ENCODE data around the gene HNRNPA3. TPM values are rescaled to one million over a fixed set of nuclear protein-coding genes. Genes with fewer than 3 reads are reported as not detected.

The HNRNPA3 gene
- polyA plus RNA-seq, 1 of the 3 experiments (the other 2 are of a cell fraction) = 102 TPM

DNA sequence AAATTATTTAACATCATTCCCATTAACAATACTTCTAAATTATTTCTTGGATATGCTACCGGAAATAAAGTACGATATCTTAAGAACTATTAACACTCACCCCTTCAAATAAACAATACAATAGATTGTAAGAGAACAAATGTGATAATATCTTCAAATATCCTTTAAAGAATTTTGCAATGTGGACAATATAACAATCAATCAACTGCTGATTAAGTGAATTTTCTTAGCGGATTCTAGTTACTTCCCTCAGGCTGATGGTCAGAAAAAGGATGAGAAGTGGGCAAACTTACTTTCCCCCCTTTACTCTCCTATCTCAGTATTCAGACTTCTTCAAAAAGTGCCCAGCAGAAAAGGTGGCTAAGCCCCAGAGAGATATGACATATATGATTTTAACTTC is 41.1 kb downstream of the HNRNPA3 start:
- ChIA-PET CTCF (interaction anchor here (1.1 to 8.9 kb wide), 3 partner anchors 9 to 214 kb away, joined by 3 to 67 read pairs (median 3); partner anchors contain the start of gene NFE2L2), POLR2A (interaction anchor here (1.4 kb wide), 1 partner anchor 10 kb away, joined by 3 read pairs; no protein-coding TSS in a partner anchor)
- no peak overlapping the region for H2AFZ ChIP-seq (ENCODE audit: low read depth)
- no peak overlapping the region for H3K4me2 ChIP-seq
- peaks cover 100% of the 10 kb centered on the region for H3K79me2 ChIP-seq (ENCODE audit: insufficient read depth)
- H3K9me2 ChIP-seq = no peaks in the 10 kb centered on the region
- peaks cover 4% of the 10 kb centered on the region; the same call in 1 of the 2 replicates for H3K9me3 ChIP-seq
- no peak overlapping the region for H3K27ac ChIP-seq (ENCODE audit: low read depth in 2 of 2, low read length in 1 of 2)
- no peaks in the 10 kb centered on the region for H3K27me3 ChIP-seq (ENCODE audit: insufficient read depth)
- TF ChIP-seq CHD2 (IDR thresholded peaks at IDR 0.05; ENCODE audit: low read length, partially characterized antibody) (no peak), FOXJ3 (CRISPR knock-in tag; IDR thresholded peaks at IDR 0.05) (no peak), EZH2phosphoT487 (IDR thresholded peaks at IDR 0.05; ENCODE audit: borderline replicate concordance, low read depth) (no peak), POLR2AphosphoS5 (IDR thresholded peaks at IDR 0.05; ENCODE audit: low read depth, low read length) (no peak), MEF2A (IDR thresholded peaks at IDR 0.05; ENCODE audit: borderline replicate concordance, low read depth) (no peak), RXRA (IDR thresholded peaks at IDR 0.05; ENCODE audit: borderline replicate concordance, low read depth) (no peak), GABPA (IDR thresholded peaks at IDR 0.05; ENCODE audit: low read depth) (no peak), YY1 (IDR thresholded peaks at IDR 0.05; ENCODE audit: low read depth) (no peak), NFIC (IDR thresholded peaks at IDR 0.05; ENCODE audit: borderline replicate concordance) (no peak), RCOR1 (IDR thresholded peaks at IDR 0.05; ENCODE audit: low read length) (no peak), EP300 (IDR thresholded peaks at IDR 0.05; ENCODE audit: borderline replicate concordance in 1 of 2, low read depth in 1 of 2, low read length in 1 of 2) (no peak)
- TF ChIP-seq, protein P1, sequence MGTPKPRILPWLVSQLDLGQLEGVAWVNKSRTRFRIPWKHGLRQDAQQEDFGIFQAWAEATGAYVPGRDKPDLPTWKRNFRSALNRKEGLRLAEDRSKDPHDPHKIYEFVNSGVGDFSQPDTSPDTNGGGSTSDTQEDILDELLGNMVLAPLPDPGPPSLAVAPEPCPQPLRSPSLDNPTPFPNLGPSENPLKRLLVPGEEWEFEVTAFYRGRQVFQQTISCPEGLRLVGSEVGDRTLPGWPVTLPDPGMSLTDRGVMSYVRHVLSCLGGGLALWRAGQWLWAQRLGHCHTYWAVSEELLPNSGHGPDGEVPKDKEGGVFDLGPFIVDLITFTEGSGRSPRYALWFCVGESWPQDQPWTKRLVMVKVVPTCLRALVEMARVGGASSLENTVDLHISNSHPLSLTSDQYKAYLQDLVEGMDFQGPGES (IDR thresholded peaks at IDR 0.05; ENCODE audit: low read depth, low read length) = no peak
- TF ChIP-seq, protein P2, sequence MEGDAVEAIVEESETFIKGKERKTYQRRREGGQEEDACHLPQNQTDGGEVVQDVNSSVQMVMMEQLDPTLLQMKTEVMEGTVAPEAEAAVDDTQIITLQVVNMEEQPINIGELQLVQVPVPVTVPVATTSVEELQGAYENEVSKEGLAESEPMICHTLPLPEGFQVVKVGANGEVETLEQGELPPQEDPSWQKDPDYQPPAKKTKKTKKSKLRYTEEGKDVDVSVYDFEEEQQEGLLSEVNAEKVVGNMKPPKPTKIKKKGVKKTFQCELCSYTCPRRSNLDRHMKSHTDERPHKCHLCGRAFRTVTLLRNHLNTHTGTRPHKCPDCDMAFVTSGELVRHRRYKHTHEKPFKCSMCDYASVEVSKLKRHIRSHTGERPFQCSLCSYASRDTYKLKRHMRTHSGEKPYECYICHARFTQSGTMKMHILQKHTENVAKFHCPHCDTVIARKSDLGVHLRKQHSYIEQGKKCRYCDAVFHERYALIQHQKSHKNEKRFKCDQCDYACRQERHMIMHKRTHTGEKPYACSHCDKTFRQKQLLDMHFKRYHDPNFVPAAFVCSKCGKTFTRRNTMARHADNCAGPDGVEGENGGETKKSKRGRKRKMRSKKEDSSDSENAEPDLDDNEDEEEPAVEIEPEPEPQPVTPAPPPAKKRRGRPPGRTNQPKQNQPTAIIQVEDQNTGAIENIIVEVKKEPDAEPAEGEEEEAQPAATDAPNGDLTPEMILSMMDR (IDR thresholded peaks at IDR 0.05) = no peak
- TF ChIP-seq, protein P3, sequence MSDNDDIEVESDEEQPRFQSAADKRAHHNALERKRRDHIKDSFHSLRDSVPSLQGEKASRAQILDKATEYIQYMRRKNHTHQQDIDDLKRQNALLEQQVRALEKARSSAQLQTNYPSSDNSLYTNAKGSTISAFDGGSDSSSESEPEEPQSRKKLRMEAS (IDR thresholded peaks at IDR 0.05; ENCODE audit: low read depth) = no peak
- peaks cover 3% of the 10 kb centered on the region for H3F3A ChIP-seq (replicated peaks; ENCODE audit: insufficient read depth)
- WGBS (ENCODE audit: low lambda C conversion rate) = 86% methylated on average over 3 of the region's 3 CpGs
- peaks cover 96% of the 10 kb centered on the region for H4K20me1 ChIP-seq (ENCODE audit: insufficient read depth)
- no peak for DNase-seq
- H3K4me1 ChIP-seq (ENCODE audit: control insufficient read depth in 1 of 2, insufficient read depth in 2 of 2, low read depth in 1 of 2, low read length in 1 of 2) = peaks cover 6 to 24% of the 10 kb centered on the region in 2 experiments; a peak in 2 of 4 replicates
- H3K36me3 ChIP-seq (replicated peaks in 1 of 2; ENCODE audit: control insufficient read depth in 1 of 2, insufficient read depth in 2 of 2, low read length in 1 of 2) = peaks cover 14 to 19% of the 10 kb centered on the region in 2 experiments
- H3K9ac ChIP-seq = no peak overlapping the region
- H3K4me3 ChIP-seq (ENCODE audit: low read depth in 2 of 2, low read length in 1 of 2) = no peak overlapping the region
